ENCODE data around the gene PDLIM7. TPM values are rescaled to one million over a fixed set of nuclear protein-coding genes. Genes with fewer than 3 reads are reported as not detected.

Gene PDLIM7
- total and polyA plus RNA-seq, 2 of the 4 experiments (the other 2 are of a cell fraction) = 70.4 to 534 TPM

DNA sequence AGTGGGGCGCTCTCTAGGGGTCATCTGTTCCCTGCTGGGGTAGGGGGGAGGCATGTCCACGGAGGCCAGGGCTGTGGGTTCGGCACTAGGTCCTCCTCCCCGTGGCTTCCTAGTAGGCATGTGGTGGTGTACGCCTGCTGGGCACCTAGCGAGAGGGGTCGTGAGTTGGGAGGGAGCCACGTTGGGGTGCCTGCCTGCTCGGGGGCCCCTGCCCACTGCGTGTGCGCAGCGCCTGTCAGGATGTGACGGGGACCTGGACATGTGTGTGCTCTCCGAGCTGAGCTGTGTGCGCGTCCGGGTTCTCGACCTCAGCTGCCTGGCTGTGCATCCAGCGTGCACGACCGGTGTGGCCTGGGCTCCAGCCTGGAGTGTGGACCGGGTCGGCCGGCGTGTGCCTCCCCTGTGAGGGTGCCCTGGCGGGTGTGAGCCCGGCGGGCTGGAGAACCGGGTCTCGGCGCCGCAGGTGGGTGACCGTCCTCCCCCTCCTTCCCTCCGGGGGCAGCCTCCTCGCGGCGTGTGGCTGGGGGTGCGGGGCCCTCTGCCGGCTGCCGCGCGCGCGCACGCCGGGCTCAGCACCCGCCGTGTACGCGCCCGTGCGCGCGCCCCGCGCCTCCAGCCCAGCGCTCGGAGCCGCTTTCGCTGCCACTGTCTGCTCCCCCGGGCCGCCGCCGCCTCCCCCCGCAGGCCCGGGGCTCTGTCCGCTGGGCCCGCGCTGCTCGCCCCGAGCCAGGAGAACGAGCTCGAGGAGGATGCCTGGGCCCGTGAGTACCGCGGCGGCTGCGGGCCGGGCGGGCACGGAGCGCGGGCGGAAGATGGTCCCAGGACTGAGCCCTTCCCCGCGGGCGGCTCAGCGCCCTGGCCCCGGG is 51.0 kb downstream of the PDLIM7 start, which contains the start of gene PRR7:
Gene PRR7, plus strand, starts transcription at position 615 of the 866 bp plus-strand sequence. CDS start 8,254 bp downstream, outside the sequence.
- H3K27me3 ChIP-seq (ENCODE audit: control insufficient read depth, insufficient read depth, low read length) = no peaks in the 10 kb centered on the region
- H3K9me3 ChIP-seq (ENCODE audit: control insufficient read depth, insufficient read depth, low read length) = no peaks in the 10 kb centered on the region
- H3K27ac ChIP-seq (ENCODE audit: insufficient read depth, low read length) = peak within 1 kb of the TSS; percentile 73; the same call in 1 of the 2 replicates
- peaks cover 11% of the 10 kb centered on the region; the same call in 1 of the 2 replicates for H4K20me1 ChIP-seq (ENCODE audit: insufficient read depth, low read length)
- dilution Hi-C loops (cut with HindIII; ENCODE audit: low sequenced_read_pairs, unreplicated experiment) = no loop called here
- POLR2A ChIA-PET (ENCODE audit: unreplicated experiment) = no interaction called here
- H3K4me2 ChIP-seq (ENCODE audit: low read depth, low read length) = peak within 1 kb of the TSS; percentile 96
- no TSS peak for BruUV-seq (replicated peaks)
- peak within 1 kb of the TSS; percentile 77; the same call in 1 of the 2 replicates for H4K5ac ChIP-seq (ENCODE audit: low read depth, low read length)
- H3K36me3 ChIP-seq (ENCODE audit: control insufficient read depth, insufficient read depth, low read length) = no peaks in the 10 kb centered on the region; the same call in 1 of the 2 replicates
- H3K9ac ChIP-seq (ENCODE audit: low read depth, low read length) = peak within 1 kb of the TSS; percentile 69
- H3K4ac ChIP-seq (ENCODE audit: low read depth, low read length) = peak within 1 kb of the TSS; percentile 82
- H4K91ac ChIP-seq (ENCODE audit: insufficient read depth, low read depth, low read length) = peak within 1 kb of the TSS; percentile 28
- peaks cover 0 to 4% of the 10 kb centered on the region in 2 experiments; a peak in 1 of 4 replicates for H3K79me1 ChIP-seq (ENCODE audit: low read depth in 1 of 2, low read length in 2 of 2)
- CTCF ChIA-PET = interaction anchor here (1.0 to 4.7 kb wide), 2 partner anchors 42 to 55 kb away, joined by 3 to 28 read pairs; no protein-coding TSS in a partner anchor
- H3K4me3 ChIP-seq (ENCODE audit: insufficient read depth, low read depth, low read length) = peak within 1 kb of the TSS; percentile 92
- peak within 1 kb of the TSS; percentile 42; the same call in 1 of the 2 replicates for H2BK120ac ChIP-seq (ENCODE audit: low read depth, low read length)
- in situ Hi-C loops (cut with MboI; ENCODE audit: low sequenced_read_pairs) = loop anchor here (5.0 kb wide), 2 partner anchors 39 to 134 kb away; partner anchors contain the start of genes F12 and MXD3
- intact Hi-C loops (cut with micrococcal nuclease) = loop anchor here (2.0 kb wide), 2 partner anchors 42 to 56 kb away; no protein-coding TSS in a partner anchor
- peak; percentile 77 for ATAC-seq (ENCODE audit: low read depth)
- peak within 1 kb of the TSS; percentile 68 for H3K14ac ChIP-seq (replicated peaks; ENCODE audit: low read depth, low read length)
- H2AK5ac ChIP-seq (ENCODE audit: low read depth, low read length) = peak within 1 kb of the TSS; percentile 82
- DNase-seq = peak; percentile 64
- H3K4me1 ChIP-seq (ENCODE audit: control insufficient read depth, insufficient read depth, low read length) = peaks cover 10% of the 10 kb centered on the region
- peak within 1 kb of the TSS; percentile 89; the same call in 1 of the 2 replicates for H3K23ac ChIP-seq (ENCODE audit: low read depth, low read length)
- 0 out of 2 replicates have a peak within 1 kb of the TSS, but pooled peaks have one; percentile 1 for H3K56ac ChIP-seq (ENCODE audit: extremely low read depth, insufficient read depth, low read length)
- TF ChIP-seq MAZ (IDR thresholded peaks at IDR 0.05; ENCODE audit: borderline replicate concordance, low read depth, low read length) (0 out of 2 replicates have a peak, but pooled peaks have one; percentile 52), RAD21 (IDR thresholded peaks at IDR 0.05; ENCODE audit: low read length) (no peak)
- TF ChIP-seq, protein P1, sequence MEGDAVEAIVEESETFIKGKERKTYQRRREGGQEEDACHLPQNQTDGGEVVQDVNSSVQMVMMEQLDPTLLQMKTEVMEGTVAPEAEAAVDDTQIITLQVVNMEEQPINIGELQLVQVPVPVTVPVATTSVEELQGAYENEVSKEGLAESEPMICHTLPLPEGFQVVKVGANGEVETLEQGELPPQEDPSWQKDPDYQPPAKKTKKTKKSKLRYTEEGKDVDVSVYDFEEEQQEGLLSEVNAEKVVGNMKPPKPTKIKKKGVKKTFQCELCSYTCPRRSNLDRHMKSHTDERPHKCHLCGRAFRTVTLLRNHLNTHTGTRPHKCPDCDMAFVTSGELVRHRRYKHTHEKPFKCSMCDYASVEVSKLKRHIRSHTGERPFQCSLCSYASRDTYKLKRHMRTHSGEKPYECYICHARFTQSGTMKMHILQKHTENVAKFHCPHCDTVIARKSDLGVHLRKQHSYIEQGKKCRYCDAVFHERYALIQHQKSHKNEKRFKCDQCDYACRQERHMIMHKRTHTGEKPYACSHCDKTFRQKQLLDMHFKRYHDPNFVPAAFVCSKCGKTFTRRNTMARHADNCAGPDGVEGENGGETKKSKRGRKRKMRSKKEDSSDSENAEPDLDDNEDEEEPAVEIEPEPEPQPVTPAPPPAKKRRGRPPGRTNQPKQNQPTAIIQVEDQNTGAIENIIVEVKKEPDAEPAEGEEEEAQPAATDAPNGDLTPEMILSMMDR (conservative IDR thresholded peaks at IDR 0.05; ENCODE audit: low read depth, low read length) = 0 out of 2 replicates have a peak, but pooled peaks have one; percentile 9
- 2% methylated on average over 24 of the region's 89 CpGs; no CpG with 5 or more reads in 1 of the 2 experiments for WGBS, 2 experiments (ENCODE audit: extremely low coverage in 2 of 2, insufficient read length in 1 of 2)
- peak within 1 kb of the TSS; percentile 82 for H2AK9ac ChIP-seq (replicated peaks; ENCODE audit: low read depth, low read length, poor library complexity)
- peak within 1 kb of the TSS; percentile 40 for H2BK5ac ChIP-seq (ENCODE audit: low read depth, low read length, poor library complexity, severe bottlenecking)
- H4K8ac ChIP-seq (ENCODE audit: low read depth in 2 of 2, low read length in 2 of 2) = peak within 1 kb of the TSS; percentile 66 to 92
- H3K18ac ChIP-seq (ENCODE audit: low read depth, low read length) = peak within 1 kb of the TSS; percentile 7; the same call in 1 of the 2 replicates
- H3K9me1 ChIP-seq (ENCODE audit: insufficient read depth, low read length) = peaks cover 4% of the 10 kb centered on the region; the same call in 1 of the 2 replicates
- peak within 1 kb of the TSS; percentile 99 for H2AFZ ChIP-seq (replicated peaks; ENCODE audit: low read length, poor library complexity)
- no peak within 1 kb of the TSS for H2BK20ac ChIP-seq (ENCODE audit: low read depth, low read length)
- no peak within 1 kb of the TSS for H2BK15ac ChIP-seq (ENCODE audit: low read depth, low read length)

Measured in IMR-90 (cell line).